ENCODE data around the gene MALAT1.

The MALAT1 gene

DNA sequence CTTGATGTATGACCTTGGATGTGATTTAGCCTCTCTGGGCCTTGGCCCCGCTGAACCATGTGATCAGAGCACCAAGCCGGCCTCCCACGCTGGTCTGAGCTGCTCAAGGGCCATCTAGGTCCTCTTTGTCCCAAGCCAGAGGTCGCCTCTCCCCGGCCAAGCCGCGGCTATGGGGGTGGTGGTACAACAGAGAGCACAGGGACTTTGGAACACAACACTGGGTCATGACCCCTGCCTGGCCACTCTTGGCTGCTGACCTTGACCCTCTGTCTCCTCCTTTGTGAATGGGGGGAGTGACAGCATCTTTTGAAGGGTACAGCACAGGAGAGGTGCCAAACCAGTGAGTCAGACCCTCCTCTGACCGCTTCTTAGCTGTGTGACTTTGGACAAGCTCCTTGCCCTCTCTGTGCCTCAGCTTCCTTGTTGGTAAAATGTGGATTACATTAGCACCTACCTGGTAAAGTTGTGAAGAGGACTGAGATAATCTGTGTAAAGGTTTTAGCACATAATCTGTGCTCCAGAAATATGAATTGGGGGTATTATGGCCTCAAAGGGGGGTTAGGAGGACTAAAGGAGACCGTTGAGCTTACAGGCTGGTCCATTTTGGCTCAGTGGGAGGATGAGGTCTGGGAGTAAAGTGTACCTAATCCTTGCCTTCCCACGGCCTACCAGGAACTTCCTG lies 30.8 kb downstream of the MALAT1 start:
- TF ChIP-seq, protein P1, sequence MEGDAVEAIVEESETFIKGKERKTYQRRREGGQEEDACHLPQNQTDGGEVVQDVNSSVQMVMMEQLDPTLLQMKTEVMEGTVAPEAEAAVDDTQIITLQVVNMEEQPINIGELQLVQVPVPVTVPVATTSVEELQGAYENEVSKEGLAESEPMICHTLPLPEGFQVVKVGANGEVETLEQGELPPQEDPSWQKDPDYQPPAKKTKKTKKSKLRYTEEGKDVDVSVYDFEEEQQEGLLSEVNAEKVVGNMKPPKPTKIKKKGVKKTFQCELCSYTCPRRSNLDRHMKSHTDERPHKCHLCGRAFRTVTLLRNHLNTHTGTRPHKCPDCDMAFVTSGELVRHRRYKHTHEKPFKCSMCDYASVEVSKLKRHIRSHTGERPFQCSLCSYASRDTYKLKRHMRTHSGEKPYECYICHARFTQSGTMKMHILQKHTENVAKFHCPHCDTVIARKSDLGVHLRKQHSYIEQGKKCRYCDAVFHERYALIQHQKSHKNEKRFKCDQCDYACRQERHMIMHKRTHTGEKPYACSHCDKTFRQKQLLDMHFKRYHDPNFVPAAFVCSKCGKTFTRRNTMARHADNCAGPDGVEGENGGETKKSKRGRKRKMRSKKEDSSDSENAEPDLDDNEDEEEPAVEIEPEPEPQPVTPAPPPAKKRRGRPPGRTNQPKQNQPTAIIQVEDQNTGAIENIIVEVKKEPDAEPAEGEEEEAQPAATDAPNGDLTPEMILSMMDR (IDR thresholded peaks at IDR 0.05; ENCODE audit: control insufficient read depth, extremely low read depth, insufficient read depth): no peak
- H3K4me3 ChIP-seq (ENCODE audit: low read depth, low read length): no peak overlapping the region
- DNase-seq (ENCODE audit: low read depth): no peak

DNA sequence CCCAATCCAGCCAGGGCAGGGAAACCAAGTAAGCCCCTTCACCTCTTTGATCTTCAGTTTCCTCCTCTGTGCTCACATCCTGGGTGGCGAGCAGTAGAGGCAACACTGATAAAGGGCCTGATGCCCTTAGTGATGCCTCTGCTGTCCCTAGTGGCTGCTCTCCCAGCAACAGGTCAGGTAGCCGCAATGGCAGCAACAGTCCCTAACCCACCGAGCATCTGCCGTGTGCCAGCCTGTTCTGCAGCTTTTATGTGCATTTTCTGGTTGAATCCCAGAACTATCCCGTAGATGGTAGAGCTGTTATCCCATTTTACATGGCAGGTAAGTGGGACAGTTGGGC lies 31.3 kb downstream of the MALAT1 start:
- DNase-seq (ENCODE audit: low read depth): no peak
- no peak overlapping the region for H3K4me3 ChIP-seq (ENCODE audit: low read depth, low read length)
- TF ChIP-seq, protein P1 (IDR thresholded peaks at IDR 0.05; ENCODE audit: control insufficient read depth, extremely low read depth, insufficient read depth): no peak

DNA sequence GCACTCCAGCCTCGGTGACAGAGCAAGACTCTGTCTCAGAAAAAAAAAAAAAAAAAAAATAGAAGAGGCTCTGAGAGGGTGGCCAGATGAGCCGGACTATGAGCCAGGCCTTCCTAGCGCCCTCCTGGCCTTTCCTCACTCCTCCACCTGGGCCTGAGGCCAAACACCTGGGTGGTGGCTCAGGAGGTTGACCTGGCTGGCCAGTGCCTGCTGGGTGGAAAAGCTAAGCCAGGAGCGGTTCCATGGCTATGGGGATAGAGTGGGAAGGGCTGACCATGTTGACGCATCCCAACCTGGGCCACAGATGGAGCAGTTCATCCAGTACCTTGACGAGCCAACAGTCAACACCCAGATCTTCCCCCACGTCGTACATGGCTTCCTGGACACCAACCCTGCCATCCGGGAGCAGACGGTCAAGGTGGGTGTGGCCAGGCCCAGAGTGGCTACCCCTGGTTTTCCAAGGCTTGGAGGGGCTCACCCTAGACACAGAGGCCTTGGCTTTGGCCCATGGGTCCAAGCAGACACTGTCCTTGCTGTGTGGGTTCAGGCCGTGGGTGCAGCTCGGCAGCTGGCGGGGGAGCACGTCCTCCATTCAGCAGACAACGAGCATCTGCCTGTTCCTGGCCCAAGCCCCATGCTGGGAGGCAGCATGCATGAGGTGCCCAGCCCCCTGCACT lies 33.7 kb downstream of the MALAT1 start:
- H3K4me3 ChIP-seq (ENCODE audit: low read depth, low read length): no peak overlapping the region
- no peak for DNase-seq (ENCODE audit: low read depth)
- TF ChIP-seq, protein P1 (IDR thresholded peaks at IDR 0.05; ENCODE audit: control insufficient read depth, extremely low read depth, insufficient read depth): no peak

DNA sequence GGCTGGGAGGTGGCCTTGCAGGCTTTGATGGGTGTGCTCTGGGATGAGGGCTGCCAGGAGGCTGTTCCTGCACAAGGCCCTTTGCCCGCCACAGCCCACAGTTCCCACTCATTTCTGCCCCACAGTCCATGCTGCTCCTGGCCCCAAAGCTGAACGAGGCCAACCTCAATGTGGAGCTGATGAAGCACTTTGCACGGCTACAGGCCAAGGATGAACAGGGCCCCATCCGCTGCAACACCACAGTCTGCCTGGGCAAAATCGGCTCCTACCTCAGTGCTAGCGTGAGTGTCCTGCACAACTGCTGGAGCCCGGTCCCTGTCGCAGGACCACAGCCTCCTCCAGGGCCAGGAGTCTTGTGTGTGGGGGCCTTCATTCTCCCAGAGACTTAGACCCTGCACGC lies 36.3 kb downstream of the MALAT1 start:
- TF ChIP-seq, protein P1 (IDR thresholded peaks at IDR 0.05; ENCODE audit: control insufficient read depth, extremely low read depth, insufficient read depth): no peak
- DNase-seq (ENCODE audit: low read depth): no peak
- no peak overlapping the region for H3K4me3 ChIP-seq (ENCODE audit: low read depth, low read length)

DNA sequence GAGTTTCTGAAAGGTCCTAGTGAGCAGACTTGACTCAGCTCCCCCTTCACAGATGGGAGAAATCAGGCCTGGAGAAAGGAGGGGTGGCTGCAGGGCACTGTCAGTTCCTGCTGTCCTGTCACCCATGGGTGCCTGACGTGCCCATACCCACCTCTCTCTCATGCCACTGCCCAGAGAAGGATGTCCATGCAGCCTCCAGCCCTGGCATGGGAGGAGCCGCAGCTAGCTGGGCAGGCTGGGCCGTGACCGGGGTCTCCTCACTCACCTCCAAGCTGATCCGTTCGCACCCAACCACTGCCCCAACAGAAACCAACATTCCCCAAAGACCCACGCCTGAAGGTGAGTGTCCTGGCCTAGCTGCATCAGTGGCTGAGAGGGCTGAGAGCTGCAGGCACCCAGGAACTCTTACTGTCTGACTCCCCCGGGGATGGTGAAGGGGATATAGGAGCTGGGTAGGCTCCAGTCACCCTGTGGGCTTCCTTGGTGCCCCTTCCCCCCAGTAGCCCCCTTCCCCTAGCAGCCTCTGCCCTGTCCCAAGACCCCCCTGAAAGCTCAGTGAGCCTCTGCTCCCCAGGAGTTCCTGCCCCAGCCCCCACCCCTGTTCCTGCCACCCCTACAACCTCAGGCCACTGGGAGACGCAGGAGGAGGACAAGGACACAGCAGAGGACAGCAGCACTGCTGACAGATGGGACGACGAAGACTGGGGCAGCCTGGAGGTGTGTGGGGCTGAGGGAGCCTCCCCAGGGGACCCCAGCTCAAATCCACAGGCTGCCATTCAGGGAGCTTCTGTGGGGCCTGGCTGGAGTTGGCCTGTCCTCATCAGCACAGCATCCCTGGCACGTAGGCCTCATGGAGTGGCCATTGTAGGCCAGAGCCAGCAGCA lies 37.8 kb downstream of the MALAT1 start:
- no peak overlapping the region for H3K4me3 ChIP-seq (ENCODE audit: low read depth, low read length)
- no peak for DNase-seq (ENCODE audit: low read depth)
- TF ChIP-seq, protein P1 (IDR thresholded peaks at IDR 0.05; ENCODE audit: control insufficient read depth, extremely low read depth, insufficient read depth): no peak

DNA sequence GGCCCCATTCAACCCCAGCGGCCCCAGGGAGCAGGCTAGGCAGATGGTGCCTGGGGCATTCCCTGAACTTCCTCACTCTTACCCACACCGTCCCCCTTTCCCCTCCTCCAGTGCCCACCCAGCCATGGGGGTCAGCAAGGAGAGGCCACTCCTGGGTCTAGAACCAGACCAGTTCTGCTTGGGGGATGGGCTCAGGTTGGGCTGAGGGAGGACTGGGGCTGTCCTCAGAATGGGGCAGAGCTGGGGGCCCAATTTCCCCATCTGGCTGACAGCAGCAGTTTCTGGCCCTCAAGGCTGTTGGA lies 38.4 kb downstream of the MALAT1 start:
- H3K4me3 ChIP-seq (ENCODE audit: low read depth, low read length): no peak overlapping the region
- TF ChIP-seq, protein P1 (IDR thresholded peaks at IDR 0.05; ENCODE audit: control insufficient read depth, extremely low read depth, insufficient read depth): no peak
- DNase-seq (ENCODE audit: low read depth): no peak

All from LNCaP clone FGC (cell line).